Activated CD8-positive, alpha-beta memory T cell treated with anti-CD3 and anti-CD28 coated beads, Interleukin-2, amount 50 U/mL, for 24 hours (primary cell): Measurements from ENCODE around the gene HPCAL4.

Source experiments
- DNase-seq: peaks from one replicate; pipeline ENCODE4 v3.0.0-alpha.2; 2020; ENCODE audit errors: extremely low read depth

The HPCAL4 gene

GRCh38 chr1:39701049-39701439, 9.8 kb upstream of the HPCAL4 start:
- DNase-seq = no peak

GRCh38 chr1:39700348-39700747, 9.1 kb upstream of the HPCAL4 start:
- no peak for DNase-seq

- no peak for DNase-seq
Measured at GRCh38 chr1:39699419-39699818, 8.2 kb upstream of the HPCAL4 start.

GRCh38 chr1:39698568-39698967, 7.3 kb upstream of the HPCAL4 start:
- DNase-seq = no peak

DNA sequence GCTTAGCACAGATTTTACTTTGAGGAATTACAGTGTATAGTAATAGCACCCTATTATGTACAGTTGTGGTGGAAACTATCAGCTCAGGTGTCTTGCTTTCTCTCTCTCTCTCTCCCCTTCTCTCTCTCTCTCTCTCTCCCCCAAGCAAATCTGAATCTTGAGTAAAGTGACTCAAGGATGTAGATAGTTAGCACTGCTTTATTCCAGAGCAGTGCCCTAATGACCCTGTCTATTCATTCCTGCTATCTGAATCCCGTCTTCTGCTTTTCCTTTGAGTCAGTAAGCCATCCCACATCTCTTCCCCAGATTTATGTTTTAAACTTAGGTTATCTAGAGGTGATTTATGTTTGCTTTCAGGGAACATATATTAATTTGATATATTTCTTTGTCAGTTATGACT, 5.2 kb upstream of the HPCAL4 start:
- no peak for DNase-seq

- DNase-seq = no peak
Measured at GRCh38 chr1:39695016-39695415, 3.8 kb upstream of the HPCAL4 start.

DNA sequence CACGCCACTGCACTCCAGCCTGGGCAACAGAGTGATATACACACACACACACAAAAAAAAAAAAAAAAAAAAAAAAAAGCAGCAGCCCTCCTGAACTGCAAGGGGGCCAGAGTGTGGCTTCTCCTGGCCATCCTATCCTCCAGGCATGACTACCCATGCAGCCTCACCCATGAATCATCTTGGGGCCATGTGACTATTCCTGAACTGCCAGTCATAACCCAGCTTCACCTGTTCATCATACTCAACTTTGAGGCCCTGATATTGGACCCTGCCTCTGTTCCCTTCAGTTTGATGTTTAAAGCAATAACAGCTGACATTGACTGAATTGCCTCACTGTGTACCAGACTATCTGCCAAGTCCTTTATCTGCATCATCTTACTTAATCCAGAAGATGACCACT, 2.8 kb upstream of the HPCAL4 start:
- DNase-seq = no peak

- no peak for DNase-seq
Measured at GRCh38 chr1:39692152-39693074, 1.2 kb upstream of the HPCAL4 start.

GRCh38 chr1:39690794-39691382, 345 bp downstream of the HPCAL4 start:
- DNase-seq = no peak

GRCh38 chr1:39690225-39690624, 1.0 kb downstream of the HPCAL4 start:
- no peak for DNase-seq

GRCh38 chr1:39689635-39690034, 1.6 kb downstream of the HPCAL4 start:
- no peak for DNase-seq

- no peak for DNase-seq
Measured at GRCh38 chr1:39689214-39689613, 2.0 kb downstream of the HPCAL4 start.

DNA sequence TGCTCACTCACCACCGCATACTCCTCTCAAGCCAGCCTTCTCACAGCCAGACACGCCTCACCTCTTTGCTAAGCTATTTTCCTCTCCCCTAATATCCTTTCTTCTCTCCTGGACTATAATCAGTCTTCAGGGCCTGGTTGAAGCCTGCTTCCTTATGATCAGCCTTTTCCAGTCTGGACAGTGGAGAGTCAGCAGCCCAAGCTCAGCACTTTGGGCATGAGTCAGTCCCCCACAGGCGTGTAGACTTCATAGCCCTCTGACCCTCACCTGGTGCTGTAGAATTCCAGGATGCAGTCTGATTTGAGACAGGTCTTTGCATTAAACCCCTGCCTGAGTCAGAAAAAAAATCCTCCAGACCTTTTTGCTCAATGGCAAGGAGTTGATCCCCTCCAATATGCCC, 2.5 kb downstream of the HPCAL4 start:
- DNase-seq = no peak

GRCh38 chr1:39687243-39687642, 4.0 kb downstream of the HPCAL4 start:
- no peak for DNase-seq

DNA sequence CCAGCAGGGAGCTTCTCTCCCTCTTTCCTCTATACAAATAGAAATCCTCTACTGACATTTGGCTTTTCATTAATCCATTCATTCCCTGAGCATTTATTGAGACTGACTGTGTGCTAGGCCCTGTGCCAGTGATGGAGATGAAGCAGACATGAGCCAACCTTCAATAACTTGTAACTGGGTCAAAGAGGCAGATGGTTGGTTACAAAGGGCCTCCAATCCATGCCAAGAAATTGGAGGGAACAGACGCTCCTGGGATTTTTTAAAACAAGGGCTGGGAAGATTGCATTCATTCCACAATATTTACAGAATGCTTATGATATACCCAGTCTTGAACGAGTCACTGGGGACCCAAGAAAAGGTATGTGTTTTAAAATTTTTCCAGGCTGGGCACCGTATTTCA, 6.2 kb downstream of the HPCAL4 start:
- DNase-seq = no peak

GRCh38 chr1:39684313-39684664, 6.9 kb downstream of the HPCAL4 start:
- DNase-seq = no peak

GRCh38 chr1:39683591-39684312, 7.5 kb downstream of the HPCAL4 start:
- DNase-seq = no peak

GRCh38 chr1:39681999-39682398, 9.2 kb downstream of the HPCAL4 start:
- DNase-seq = no peak

DNA sequence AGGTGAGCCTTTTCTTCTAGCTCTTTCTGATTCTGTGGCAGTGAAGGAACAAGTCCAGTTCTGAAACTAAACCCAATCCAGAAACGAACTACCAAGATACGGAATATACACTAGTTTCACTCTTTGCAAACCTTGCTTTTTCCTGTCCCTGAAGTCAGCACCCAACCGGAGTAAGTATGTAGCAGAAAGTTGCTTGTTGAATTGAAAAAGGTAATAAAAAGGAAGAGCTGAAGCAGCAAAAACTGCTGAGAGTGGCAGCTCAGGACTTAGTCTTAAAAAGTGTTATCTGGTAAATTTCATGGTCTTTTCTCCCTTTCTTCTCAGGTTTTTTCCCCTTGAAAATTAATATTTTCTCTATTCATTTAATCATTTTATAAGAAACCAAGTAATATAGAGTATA, 9.9 kb downstream of the HPCAL4 start:
- no peak for DNase-seq

GRCh38 chr1:39680751-39681150, 10.5 kb downstream of the HPCAL4 start:
- no peak for DNase-seq

DNA sequence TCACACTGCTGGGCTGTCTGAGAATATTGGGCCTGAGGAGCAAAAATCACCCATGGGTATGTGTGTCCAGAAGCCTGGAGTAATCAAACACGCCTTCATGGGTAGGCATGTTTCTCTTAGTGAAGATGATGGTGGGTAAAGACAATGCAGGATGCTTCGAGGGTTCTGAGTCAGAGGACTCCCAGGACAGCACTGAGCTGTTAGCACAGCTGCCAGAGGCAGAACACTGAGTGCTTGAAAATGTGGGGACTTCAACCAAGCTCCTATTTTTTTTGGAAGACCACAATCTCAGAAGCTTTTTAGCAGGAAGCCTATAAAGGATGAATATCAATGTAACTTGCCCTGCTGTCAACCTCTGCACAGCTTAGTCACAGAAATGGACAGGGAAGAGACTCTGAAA, 11.4 kb downstream of the HPCAL4 start:
- no peak for DNase-seq

GRCh38 chr1:39678889-39679288, 12.3 kb downstream of the HPCAL4 start:
- DNase-seq = no peak

DNA sequence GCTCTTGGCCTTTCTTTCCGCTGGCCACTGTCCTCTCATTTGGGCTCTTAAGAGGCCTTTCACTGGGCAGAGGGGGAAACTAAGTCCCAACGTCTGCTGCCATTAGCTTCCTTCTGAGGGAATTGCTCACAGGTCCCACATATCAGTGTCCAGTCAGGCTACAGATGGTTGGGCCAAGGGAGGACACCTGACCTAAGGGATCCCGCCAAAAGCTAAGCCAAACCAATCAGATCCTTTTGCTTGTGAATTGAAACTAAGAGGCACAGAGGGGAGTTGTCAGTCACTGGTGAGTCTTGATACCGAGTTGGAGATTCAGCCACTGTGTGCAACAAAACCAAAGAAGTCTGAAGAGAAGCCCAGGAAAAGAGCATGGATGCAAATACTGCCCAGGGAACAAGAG, 13.6 kb downstream of the HPCAL4 start:
- no peak for DNase-seq
